H1 (cell line): Measurements from ENCODE around the gene NDUFB8. TPM values are rescaled to one million over a fixed set of nuclear protein-coding genes. Genes with fewer than 3 reads are reported as not detected.

Source experiments
- CTCF ChIA-PET: fragments of 300-600 bp; sonication (Branson Sonifier 250); formaldehyde crosslinking; loops from one replicate; lab custom pipeline; 2021; ENCODE audit not compliant: partially characterized antibody; lab: Charles Lee
- POLR2A ChIA-PET: fragments of 300-600 bp; sonication (Branson Sonifier 250); formaldehyde crosslinking; loops from one replicate; lab custom pipeline; 2021; ENCODE audit warnings: inconsistent platforms; ENCODE audit not compliant: partially characterized antibody; lab: Charles Lee
- DNase-seq, 2 experiments: peaks; one replicate each; pipeline versions ENCODE4 v3.0.0 to v3.0.0-alpha.2; 2010 to 2022; ENCODE audit warnings: low spot score in 2 of 2, low read depth in 1 of 2, mixed read lengths in 1 of 2
- FAIRE-seq: peaks from 2 replicates; lab custom pipeline; 2011; peaks lifted over from hg19 to GRCh38; lab: Jason Lieb, UNC
- H2AFZ ChIP-seq: 2 replicates; pipeline ENCODE4 v1.8.1; 2012; ENCODE audit warnings: low read length, inconsistent platforms
- H2AK5ac ChIP-seq: 2 replicates; pipeline ENCODE4 v1.6.1; 2013; ENCODE audit warnings: low read depth, low read length
- H2BK120ac ChIP-seq: replicated peaks from 2 replicates; pipeline ENCODE3; 2013; ENCODE audit warnings: low read depth, low read length, inconsistent platforms
- H2BK12ac ChIP-seq: 2 replicates; pipeline ENCODE4 v1.6.1; 2013; ENCODE audit warnings: low read depth, low read length
- H2BK15ac ChIP-seq: 2 replicates; pipeline ENCODE4 v1.6.1; 2013; ENCODE audit warnings: low read length
- H2BK20ac ChIP-seq: 2 replicates; pipeline ENCODE4 v1.6.1; 2013; ENCODE audit warnings: low read length
- H2BK5ac ChIP-seq: 2 replicates; pipeline ENCODE4 v1.6.1; 2013; ENCODE audit warnings: low read depth, low read length
- H3K14ac ChIP-seq: 2 replicates; pipeline ENCODE4 v1.6.1; 2013; ENCODE audit warnings: inconsistent platforms; ENCODE audit not compliant: insufficient read length
- H3K18ac ChIP-seq: 2 replicates; pipeline ENCODE4 v1.6.1; 2013; ENCODE audit warnings: low read length; ENCODE audit errors: extremely low read depth
- H3K23ac ChIP-seq: 2 replicates; pipeline ENCODE4 v1.6.1; 2013; ENCODE audit warnings: inconsistent platforms; ENCODE audit not compliant: insufficient read length
- H3K23me2 ChIP-seq: 2 replicates; pipeline ENCODE4 v1.6.1; 2013; ENCODE audit warnings: low read depth, low read length
- H3K27ac ChIP-seq: 2 replicates; pipeline ENCODE4 v1.6.1; 2011; ENCODE audit warnings: low read depth, low read length, inconsistent platforms
- H3K27me3 ChIP-seq, 4 experiments: replicated peaks in 1 of 4; 1 replicate in 1 of 4; 2 replicates in 3 of 4; pipeline versions ENCODE4 v1.6.1 to v1.8.1; 2011 to 2013; ENCODE audit warnings: low read length in 3 of 4, mild to moderate bottlenecking in 3 of 4, inconsistent platforms in 2 of 4, mixed read lengths in 2 of 4, moderate library complexity in 1 of 4; ENCODE audit not compliant: control insufficient read depth in 3 of 4, insufficient read depth in 3 of 4; ENCODE audit errors: extremely low read depth in 1 of 4
- H3K36me3 ChIP-seq, 4 experiments: 2 replicates each; pipeline versions ENCODE4 v1.6.1 to v1.8.1; 2011 to 2013; ENCODE audit warnings: mild to moderate bottlenecking in 4 of 4, low read length in 3 of 4, moderate library complexity in 2 of 4, control low read depth in 1 of 4, inconsistent platforms in 1 of 4; ENCODE audit not compliant: insufficient read depth in 4 of 4, control insufficient read depth in 2 of 4
- H3K4ac ChIP-seq: replicated peaks from 2 replicates; pipeline ENCODE3; 2013; ENCODE audit warnings: low read length, low read depth, mixed read lengths, inconsistent platforms; ENCODE audit not compliant: insufficient read length
- H3K4me1 ChIP-seq, 4 experiments: replicated peaks in 1 of 4; 1 replicate in 1 of 4; 2 replicates in 3 of 4; pipeline versions ENCODE4 v1.6.1 to v1.8.1; 2011 to 2013; ENCODE audit warnings: low read length in 3 of 4, inconsistent platforms in 2 of 4, mixed read lengths in 1 of 4; ENCODE audit not compliant: insufficient read depth in 4 of 4, control insufficient read depth in 3 of 4
- H3K4me2 ChIP-seq, 2 experiments: 2 replicates each; pipeline versions ENCODE4 v1.6.1 to v1.8.1; 2011 to 2013; ENCODE audit warnings: low read depth in 2 of 2, low read length in 2 of 2, control low read depth in 1 of 2, inconsistent platforms in 1 of 2, mild to moderate bottlenecking in 1 of 2; ENCODE audit not compliant: insufficient read depth in 1 of 2
- H3K4me3 ChIP-seq, 4 experiments: fragments of 200-600, 300-600 bp in 1 of 4; sonication (generic), shearing (Covaris generic), sonication (Bioruptor Twin) in 1 of 4; 2 replicates each; pipeline versions ENCODE4 v1.5.1 to v1.8.1; 2011 to 2016; ENCODE audit warnings: low read length in 4 of 4, low read depth in 3 of 4, control low read depth in 2 of 4, inconsistent platforms in 2 of 4, mild to moderate bottlenecking in 2 of 4, mixed read lengths in 1 of 4, moderate library complexity in 1 of 4; ENCODE audit not compliant: insufficient read depth in 2 of 4; ENCODE audit errors: extremely low read depth in 1 of 4
- H3K56ac ChIP-seq: replicated peaks from 2 replicates; pipeline ENCODE3; 2013; ENCODE audit warnings: low read depth, mild to moderate bottlenecking, mixed read lengths, low read length, inconsistent platforms; ENCODE audit not compliant: insufficient read length
- H3K79me1 ChIP-seq: 2 replicates; pipeline ENCODE4 v1.6.1; 2013; ENCODE audit warnings: low read depth, low read length, control low read depth
- H3K79me2 ChIP-seq, 2 experiments: 2 replicates each; pipeline versions ENCODE4 v1.6.1 to v1.8.1; 2012 to 2013; ENCODE audit warnings: low read length in 2 of 2, mild to moderate bottlenecking in 2 of 2, inconsistent platforms in 1 of 2; ENCODE audit not compliant: insufficient read depth in 2 of 2, control insufficient read depth in 1 of 2
- H3K9ac ChIP-seq, 4 experiments: replicated peaks in 1 of 4; 1 replicate in 1 of 4; 2 replicates in 3 of 4; pipeline versions ENCODE4 v1.6.1 to v1.8.1; 2011 to 2013; ENCODE audit warnings: low read depth in 3 of 4, low read length in 3 of 4, control low read depth in 2 of 4, mild to moderate bottlenecking in 2 of 4, moderate library complexity in 2 of 4, inconsistent platforms in 1 of 4; ENCODE audit errors: extremely low read depth in 1 of 4
- H3K9me3 ChIP-seq, 2 experiments: 2 replicates each; pipeline versions ENCODE4 v1.6.1 to v1.8.1; 2012 to 2013; ENCODE audit warnings: mild to moderate bottlenecking in 2 of 2, moderate library complexity in 2 of 2, control low read depth in 1 of 2, inconsistent platforms in 1 of 2, low read depth in 1 of 2, low read length in 1 of 2, mixed read lengths in 1 of 2; ENCODE audit not compliant: insufficient read depth in 2 of 2
- H4K20me1 ChIP-seq, 2 experiments: replicated peaks in 1 of 2; 2 replicates each; pipeline versions ENCODE3 to v1.8.1; 2011 to 2013; ENCODE audit warnings: inconsistent platforms in 2 of 2, low read length in 2 of 2, mild to moderate bottlenecking in 1 of 2; ENCODE audit not compliant: insufficient read depth in 2 of 2, control insufficient read depth in 1 of 2
- H4K5ac ChIP-seq: 2 replicates; pipeline ENCODE4 v1.6.1; 2013; ENCODE audit warnings: low read length, low read depth, mixed read lengths, inconsistent platforms; ENCODE audit not compliant: insufficient read length
- H4K8ac ChIP-seq: 2 replicates; pipeline ENCODE4 v1.8.0; 2013; ENCODE audit warnings: mild to moderate bottlenecking, moderate library complexity, low read length, inconsistent platforms; ENCODE audit not compliant: insufficient read depth; ENCODE audit errors: extremely low read depth
- H4K91ac ChIP-seq: replicated peaks from 2 replicates; pipeline ENCODE3; 2013; ENCODE audit warnings: low read length, mixed read lengths, inconsistent platforms; ENCODE audit not compliant: insufficient read length
- BACH1 ChIP-seq: IDR thresholded peaks from 2 replicates; pipeline ENCODE4 v1.6.1; 2012; ENCODE audit warnings: low read length, improper control_type of control experiment
- BCL11A ChIP-seq, 2 experiments: IDR thresholded peaks; one replicate each; pipeline ENCODE4 v1.6.1; 2011; ENCODE audit warnings: low read depth in 2 of 2, low read length in 2 of 2, mild to moderate bottlenecking in 2 of 2
- CBX8 ChIP-seq: fragments of 300-800, 300-1000 bp; sonication (generic); IDR thresholded peaks from 2 replicates; pipeline ENCODE4 v1.7.1; 2016; ENCODE audit warnings: low read depth, low read length, borderline replicate concordance
- E2F6 ChIP-seq: IDR thresholded peaks from 2 replicates; pipeline ENCODE4 v1.6.1; 2012; ENCODE audit warnings: inconsistent platforms
- EZH2 ChIP-seq: fragments of 200-600 bp; sonication (generic); IDR thresholded peaks from 2 replicates; pipeline ENCODE4 v1.7.1; 2012; ENCODE audit warnings: low read depth, mild to moderate bottlenecking, moderate library complexity, low read length, inconsistent platforms; ENCODE audit not compliant: severe bottlenecking
- HDAC2 ChIP-seq, 2 experiments: fragments of 300-600 bp in 1 of 2; sonication (generic) in 1 of 2; IDR thresholded peaks; 2 replicates each; pipeline ENCODE4 v1.6.1; 2011 to 2012; ENCODE audit warnings: low read depth in 2 of 2, low read length in 2 of 2, mild to moderate bottlenecking in 2 of 2, moderate library complexity in 2 of 2, borderline replicate concordance in 1 of 2, inconsistent platforms in 1 of 2
- KDM1A ChIP-seq: fragments of 200-600, 300-600 bp; sonication (generic); IDR thresholded peaks from 2 replicates; pipeline ENCODE4 v1.7.1; 2016; ENCODE audit warnings: mild to moderate bottlenecking, low read length, borderline replicate concordance
- NRF1 ChIP-seq: IDR thresholded peaks from 2 replicates; pipeline ENCODE4 v1.6.1; 2011; ENCODE audit warnings: mild to moderate bottlenecking, low read depth, low read length, improper control_type of control experiment
- RBBP5 ChIP-seq: IDR thresholded peaks from 2 replicates; pipeline ENCODE4 v1.7.1; 2012; ENCODE audit warnings: low read depth, mild to moderate bottlenecking, inconsistent platforms, low read length, moderate library complexity, borderline replicate concordance
- SIRT6 ChIP-seq: IDR thresholded peaks from one replicate; pipeline ENCODE4 v1.7.1; 2012; ENCODE audit warnings: low read length, inconsistent platforms
- SP4 ChIP-seq: IDR thresholded peaks from 2 replicates; pipeline ENCODE4 v1.6.1; 2012; ENCODE audit warnings: low read length, inconsistent platforms
- TAF1 ChIP-seq: IDR thresholded peaks from 2 replicates; pipeline ENCODE4 v1.6.1; 2011; ENCODE audit warnings: mild to moderate bottlenecking, low read depth, low read length
- WGBS, 2 experiments: shearing (Covaris generic) in 1 of 2; methylation state at CpG; one replicate each; pipeline versions ENCODE4 v1.1.6 to v1.1.7; 2013 to 2015; ENCODE audit warnings: low lambda C conversion rate in 2 of 2, mixed read lengths in 2 of 2, inconsistent platforms in 1 of 2, low coverage in 1 of 2, missing lambda C conversion rate in 1 of 2; ENCODE audit not compliant: insufficient replicate concordance in 2 of 2, insufficient coverage in 1 of 2, insufficient read length in 1 of 2; ENCODE audit errors: extremely low coverage in 1 of 2, missing lambda C conversion rate in 1 of 2; 5-methylcytosine and 5-hydroxymethylcytosine counted together
- polyA plus RNA-seq, 7 experiments: library from polyadenylated mRNA; depleted of rRNA in 3 of 7; stranded (reverse) in 5 of 7; unstranded in 2 of 7; fragments of >200 nt in 5 of 7; fragments of 200-250 nt in 2 of 7; gene quantifications; 1 replicate in 5 of 7; 2 replicates in 1 of 7; 4 replicates in 1 of 7; pipeline versions ENCODE4 v1.2.1 to v1.2.3, GENCODE V29; 2011 to 2013; ENCODE audit warnings: missing spikeins in 2 of 7, mixed read lengths in 2 of 7
- total RNA-seq: library from RNA; stranded (reverse); fragmentation: NEBNext Ultra II Directional; extraction: Animal tissue kit (Norgen Biotek cat#: 25700); gene quantifications from 2 replicates; pipeline ENCODE4 v1.2.1, GENCODE V29; 2021

NDUFB8 gene
- total and polyA plus RNA-seq, 2 of the 8 experiments (the other 6 are each of a cell fraction or from before 2014, with no cell fraction given) = 175 to 455 TPM

- no peaks in the 10 kb centered on the region for H3K79me1 ChIP-seq
- no peak for FAIRE-seq
- CTCF ChIA-PET = interaction anchor here (0.8 to 9.8 kb wide), 39 partner anchors 8 to 459 kb away, joined by 3 to 88 read pairs (median 5); partner anchors contain the start of gene HIF1AN
- TF ChIP-seq SIRT6 (no peak), TAF1 (no peak), EZH2 (no peak), SP4 (no peak), BACH1 (no peak), E2F6 (no peak), BCL11A (IDR thresholded peaks at IDR 0.05; ENCODE audit: low read depth in 2 of 2, low read length in 2 of 2) (no peak), RBBP5 (no peak), HDAC2 (IDR thresholded peaks at IDR 0.05; ENCODE audit: borderline replicate concordance in 1 of 2, low read depth in 2 of 2, low read length in 2 of 2) (no peak), CBX8 (no peak), KDM1A (no peak), NRF1 (no peak)
Observed at GRCh38 chr10:100568912-100569311, 39.2 kb upstream of the NDUFB8 start.

More at GRCh38 chr10:100568912-100569311, 39.2 kb upstream of the NDUFB8 start:
- no peak overlapping the region; a peak in 1 of 4 replicates for H3K4me2 ChIP-seq
- H2AFZ ChIP-seq = no peak overlapping the region
- no peak overlapping the region for H2BK120ac ChIP-seq
- H3K18ac ChIP-seq = no peak overlapping the region
- H3K4me1 ChIP-seq = peaks cover 0 to 4% (median 2%) of the 10 kb centered on the region in 4 experiments; a peak in 4 of 7 replicates
- no peak overlapping the region for H4K91ac ChIP-seq
- no peak for DNase-seq
- H4K5ac ChIP-seq = no peak overlapping the region
- H3K4ac ChIP-seq = no peak overlapping the region
- H2BK5ac ChIP-seq = no peak overlapping the region
- no peaks in the 10 kb centered on the region for H3K36me3 ChIP-seq
- peaks cover 0 to 3% of the 10 kb centered on the region in 2 experiments for H4K20me1 ChIP-seq
- no peak overlapping the region for H3K56ac ChIP-seq
- H2BK20ac ChIP-seq = no peak overlapping the region
- H3K23me2 ChIP-seq = peaks cover 8% of the 10 kb centered on the region; the same call in 1 of the 2 replicates
- H3K27ac ChIP-seq = no peak overlapping the region
- no peak overlapping the region for H3K9ac ChIP-seq
- POLR2A ChIA-PET = interaction anchor here (0.7 to 2.4 kb wide), 4 partner anchors 8 to 311 kb away, joined by 3 to 15 read pairs (median 5); no protein-coding TSS in a partner anchor
- no peak overlapping the region for H2AK5ac ChIP-seq
- H3K23ac ChIP-seq = no peak overlapping the region
- H3K9me3 ChIP-seq = no peaks in the 10 kb centered on the region
- H2BK12ac ChIP-seq = no peak overlapping the region
- no peak overlapping the region for H2BK15ac ChIP-seq
- no peak overlapping the region for H3K4me3 ChIP-seq
- H3K27me3 ChIP-seq = peaks cover 0 to 27% (median 10%) of the 10 kb centered on the region in 4 experiments; a peak in 6 of 7 replicates
- 85% methylated on average over 3 of the region's 3 CpGs; no CpG with 5 or more reads in 1 of the 2 experiments for WGBS, 2 experiments
- H4K8ac ChIP-seq = no peak overlapping the region
- no peak overlapping the region for H3K14ac ChIP-seq
- H3K79me2 ChIP-seq = no peaks in the 10 kb centered on the region
